SJCRH30 (cell line): ENCODE results near the gene CSTB. TPM values are rescaled to one million over a fixed set of nuclear protein-coding genes. Genes with fewer than 3 reads are reported as not detected.
A peak's percentile ranks its signal among the peaks of the same experiment; 100 is the strongest.

Experiments
- DNase-seq, 2 experiments: peaks; one replicate each; pipeline ENCODE4 v3.0.0-alpha.2; 2015 to 2020
- H3K27ac ChIP-seq: fragments of 250-450 bp; sonication (Bioruptor Pico); 2 replicates; pipeline ENCODE4 v1.5.1; 2020; ENCODE audit warnings: mild to moderate bottlenecking, moderate library complexity
- H3K27me3 ChIP-seq: fragments of 250-450 bp; sonication (Bioruptor Pico); 2 replicates; pipeline ENCODE4 v1.5.1; 2020; ENCODE audit warnings: mild to moderate bottlenecking, moderate library complexity
- H3K36me3 ChIP-seq: fragments of 250-450 bp; sonication (Bioruptor Pico); 2 replicates; pipeline ENCODE4 v1.5.1; 2020; ENCODE audit warnings: mild to moderate bottlenecking, moderate library complexity
- H3K4me1 ChIP-seq: fragments of 250-450 bp; sonication (Bioruptor Pico); 2 replicates; pipeline ENCODE4 v1.5.1; 2020; ENCODE audit warnings: mild to moderate bottlenecking, moderate library complexity
- H3K4me3 ChIP-seq: fragments of 250-450 bp; sonication (Bioruptor Pico); 2 replicates; pipeline ENCODE4 v1.5.1; 2020; ENCODE audit warnings: mild to moderate bottlenecking, moderate library complexity
- H3K9me3 ChIP-seq: fragments of 250-450 bp; sonication (Bioruptor Pico); replicated peaks from 2 replicates; pipeline ENCODE4 v1.5.1; 2020; ENCODE audit warnings: mild to moderate bottlenecking, moderate library complexity
- total RNA-seq: library from RNA; depleted of rRNA; stranded (reverse); fragments of >200 nt; shearing (Covaris generic); gene quantifications from 2 replicates; pipeline ENCODE4 v1.2.3, GENCODE V29; 2014

CSTB gene
- total RNA-seq, 1 experiment from 2014 or later, result 18.7 TPM

- no peaks in the 10 kb centered on the region for H3K27me3 ChIP-seq
- peaks cover 37% of the 10 kb centered on the region for H3K36me3 ChIP-seq
- no peaks in the 10 kb centered on the region for H3K9me3 ChIP-seq
- DNase-seq, result no peak
- no peak overlapping the region for H3K4me3 ChIP-seq
- H3K27ac ChIP-seq, result no peak overlapping the region
- no peaks in the 10 kb centered on the region for H3K4me1 ChIP-seq
These were observed 27.6 kb upstream of the CSTB start for GRCh38 chr21:43803558-43804300.

- H3K27me3 ChIP-seq, result no peaks in the 10 kb centered on the region
- peaks cover 45% of the 10 kb centered on the region for H3K36me3 ChIP-seq
- H3K4me3 ChIP-seq, result no peak overlapping the region
These were observed 26.7 kb upstream of the CSTB start for GRCh38 chr21:43802713-43803313.

GRCh38 chr21:43801006-43801783, 25.1 kb upstream of the CSTB start:
- no peaks in the 10 kb centered on the region for H3K9me3 ChIP-seq
- H3K27me3 ChIP-seq, result no peaks in the 10 kb centered on the region
- no peaks in the 10 kb centered on the region for H3K4me1 ChIP-seq
- no peak for DNase-seq
- no peak overlapping the region for H3K4me3 ChIP-seq
- peaks cover 60% of the 10 kb centered on the region for H3K36me3 ChIP-seq
- no peak overlapping the region for H3K27ac ChIP-seq

More at GRCh38 chr21:43802713-43803313, 26.7 kb upstream of the CSTB start:
- DNase-seq, result no peak
- H3K4me1 ChIP-seq, result no peaks in the 10 kb centered on the region
- H3K9me3 ChIP-seq, result no peaks in the 10 kb centered on the region
- H3K27ac ChIP-seq, result no peak overlapping the region

DNA sequence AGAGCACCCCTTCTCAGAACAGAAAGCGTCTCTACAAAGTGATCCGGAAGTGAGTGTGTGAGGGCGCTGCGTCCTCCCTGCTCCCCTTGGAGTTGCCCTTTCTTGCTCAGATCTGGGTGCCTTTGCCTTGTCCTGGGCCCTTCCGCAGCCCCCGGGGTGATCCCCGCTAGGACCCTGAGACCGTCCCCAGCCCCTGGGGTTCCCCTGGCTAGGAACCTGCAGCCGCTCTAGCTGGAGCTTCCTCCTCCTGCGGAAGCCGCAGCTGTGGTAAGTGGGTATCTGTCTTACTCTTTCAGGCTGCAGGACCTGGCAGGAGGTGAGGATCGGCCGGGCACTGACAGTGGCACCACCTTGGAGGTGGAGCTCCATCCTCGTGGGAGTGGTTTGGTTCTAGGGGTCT, 24.5 kb upstream of the CSTB start:
- H3K9me3 ChIP-seq, result no peaks in the 10 kb centered on the region
- no peak for DNase-seq
- H3K4me1 ChIP-seq, result no peaks in the 10 kb centered on the region
- no peak overlapping the region for H3K4me3 ChIP-seq
- H3K27ac ChIP-seq, result no peak overlapping the region
- H3K36me3 ChIP-seq, result peaks cover 62% of the 10 kb centered on the region
- no peaks in the 10 kb centered on the region for H3K27me3 ChIP-seq

GRCh38 chr21:43800124-43800523, 24.0 kb upstream of the CSTB start:
- Histone ChIP-seq H3K4me3 (no peak overlapping the region), H3K4me1 (no peaks in the 10 kb centered on the region), H3K9me3 (no peaks in the 10 kb centered on the region), H3K36me3 (peaks cover 66% of the 10 kb centered on the region), H3K27me3 (no peaks in the 10 kb centered on the region), H3K27ac (no peak overlapping the region)
- no peak for DNase-seq

- no peaks in the 10 kb centered on the region for H3K27me3 ChIP-seq
- H3K9me3 ChIP-seq, result no peaks in the 10 kb centered on the region
- H3K4me1 ChIP-seq, result no peaks in the 10 kb centered on the region
- DNase-seq, result no peak
- no peak overlapping the region for H3K27ac ChIP-seq
- H3K36me3 ChIP-seq, result peaks cover 66% of the 10 kb centered on the region
- H3K4me3 ChIP-seq, result no peak overlapping the region
These were observed 23.3 kb upstream of the CSTB start for GRCh38 chr21:43799301-43799840.

DNA sequence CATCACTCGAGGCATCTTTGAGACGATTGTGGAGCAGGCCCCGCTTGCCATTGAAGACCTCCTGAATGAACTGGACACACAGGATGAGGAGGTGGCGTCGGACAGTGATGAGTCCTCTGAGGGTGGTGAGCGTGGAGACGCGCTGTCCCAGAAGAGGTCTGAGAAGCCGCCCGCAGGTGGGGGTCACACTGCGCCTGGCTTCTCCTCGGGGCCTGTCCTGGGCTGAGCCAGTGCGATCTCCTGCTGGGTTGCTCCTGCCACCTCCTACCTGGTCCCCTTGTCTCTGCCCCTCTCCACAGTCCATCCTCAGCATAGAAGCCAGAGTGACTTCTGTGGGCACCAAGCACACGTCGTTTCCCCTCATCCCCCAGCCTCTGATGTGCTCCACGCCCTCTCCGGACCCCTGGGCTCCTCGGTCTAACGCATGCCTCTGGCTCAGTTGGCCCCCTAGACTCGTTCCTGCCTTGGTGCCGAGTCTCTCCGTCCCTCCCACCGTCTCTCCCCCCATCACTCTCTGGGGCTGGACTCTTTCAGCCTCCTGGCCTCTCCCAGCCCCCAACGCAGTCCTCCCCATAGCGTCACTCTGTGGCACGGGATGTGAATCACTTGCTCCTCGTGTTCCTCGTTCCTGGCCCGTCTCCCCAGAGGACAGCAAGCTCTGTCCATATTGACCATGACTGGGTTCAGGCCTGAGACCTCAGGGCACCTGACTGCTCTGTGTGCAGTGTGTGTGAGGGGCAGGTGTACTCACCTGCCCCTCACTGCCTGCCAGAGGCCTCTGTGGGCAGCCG, 22.0 kb upstream of the CSTB start:
- H3K4me1 ChIP-seq, result no peaks in the 10 kb centered on the region

GRCh38 chr21:43797415-43797814, 21.3 kb upstream of the CSTB start:
- Histone ChIP-seq H3K9me3 (no peaks in the 10 kb centered on the region), H3K36me3 (peaks cover 72% of the 10 kb centered on the region), H3K27me3 (no peaks in the 10 kb centered on the region), H3K27ac (no peak overlapping the region), H3K4me3 (no peak overlapping the region), H3K4me1 (no peaks in the 10 kb centered on the region)
- DNase-seq, result no peak

More for the DNA sequence above, 22.0 kb upstream of the CSTB start:
- H3K27me3 ChIP-seq, result no peaks in the 10 kb centered on the region
- H3K4me3 ChIP-seq, result no peak overlapping the region
- no peak overlapping the region for H3K27ac ChIP-seq
- peaks cover 66% of the 10 kb centered on the region for H3K36me3 ChIP-seq
- DNase-seq, result no peak
- no peaks in the 10 kb centered on the region for H3K9me3 ChIP-seq

- H3K27ac ChIP-seq, result no peak overlapping the region
- H3K27me3 ChIP-seq, result no peaks in the 10 kb centered on the region
- H3K4me1 ChIP-seq, result peaks cover 4% of the 10 kb centered on the region; the same call in 1 of the 2 replicates
- H3K9me3 ChIP-seq, result no peaks in the 10 kb centered on the region
- no peak overlapping the region for H3K4me3 ChIP-seq
- DNase-seq, result no peak
- H3K36me3 ChIP-seq, result peaks cover 64% of the 10 kb centered on the region
These were observed 18.7 kb upstream of the CSTB start for GRCh38 chr21:43794857-43795256.

DNA sequence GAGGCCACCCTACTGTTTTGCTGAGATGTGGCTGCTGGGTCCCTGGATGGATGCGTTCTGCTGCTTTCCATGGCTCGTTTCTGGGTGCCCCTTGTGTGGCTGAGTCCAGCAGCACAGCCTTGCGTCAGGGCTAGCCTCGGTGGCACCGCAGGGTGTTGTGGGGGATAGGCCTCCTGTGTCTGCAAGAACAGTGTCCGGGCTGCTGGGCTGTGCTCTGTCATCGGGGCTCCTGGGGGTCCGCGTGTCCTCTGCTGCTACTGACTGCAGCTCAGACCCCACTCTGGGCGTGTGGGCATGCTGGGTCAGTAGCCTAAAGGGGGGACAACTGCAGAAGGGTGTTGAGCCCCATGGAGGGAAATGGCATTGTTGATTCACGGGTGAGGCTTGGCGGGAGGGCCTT, 18.2 kb upstream of the CSTB start:
- DNase-seq, result no peak
- Histone ChIP-seq H3K4me3 (no peak overlapping the region), H3K4me1 (peaks cover 4% of the 10 kb centered on the region; the same call in 1 of the 2 replicates), H3K27ac (no peak overlapping the region), H3K9me3 (no peaks in the 10 kb centered on the region), H3K27me3 (no peaks in the 10 kb centered on the region), H3K36me3 (peaks cover 63% of the 10 kb centered on the region)

DNA sequence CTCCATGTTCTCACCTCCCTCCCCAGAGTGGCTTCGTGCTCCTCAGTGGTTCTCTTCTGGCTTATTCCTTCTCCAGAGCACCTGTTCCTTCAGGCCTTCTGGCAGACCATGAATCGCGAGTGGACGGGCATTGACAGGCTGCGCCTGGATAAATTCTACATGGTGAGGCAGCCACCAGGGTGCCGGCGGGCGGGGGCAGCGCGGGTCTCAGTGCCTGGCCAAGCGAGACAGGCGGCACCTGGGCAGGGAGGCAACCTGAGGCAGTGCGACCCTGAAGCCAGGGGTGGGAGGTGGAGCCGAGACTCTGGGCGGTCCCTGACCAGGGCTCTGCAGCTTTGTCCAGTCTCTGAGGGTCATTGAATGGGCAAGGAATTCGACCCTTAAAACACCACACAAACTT, 17.1 kb upstream of the CSTB start:
- DNase-seq, result no peak
- H3K4me1 ChIP-seq, result peaks cover 4% of the 10 kb centered on the region; the same call in 1 of the 2 replicates
- no peak overlapping the region for H3K27ac ChIP-seq
- H3K4me3 ChIP-seq, result no peak overlapping the region
- H3K27me3 ChIP-seq, result no peaks in the 10 kb centered on the region
- peaks cover 59% of the 10 kb centered on the region for H3K36me3 ChIP-seq
- no peaks in the 10 kb centered on the region for H3K9me3 ChIP-seq

DNA sequence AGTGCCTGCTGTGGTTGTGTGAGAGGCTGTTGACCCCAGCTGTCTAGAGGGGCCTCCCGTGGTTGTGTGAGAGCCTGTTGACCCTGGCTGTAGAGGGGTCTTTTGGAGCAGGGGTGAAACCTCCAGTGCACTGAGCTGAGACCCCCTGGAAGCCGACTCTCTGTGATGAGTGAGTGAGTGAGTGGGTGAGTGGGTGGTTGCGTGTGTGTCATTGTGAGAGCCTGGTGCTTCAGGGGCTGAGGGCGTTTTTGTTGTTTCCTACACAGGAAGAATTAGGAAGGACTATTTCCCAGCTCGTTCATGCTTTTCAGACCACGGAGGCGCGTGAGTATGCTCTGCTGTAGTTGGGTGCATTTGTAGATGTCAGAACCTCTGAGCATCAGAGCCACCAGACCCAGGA, 16.3 kb upstream of the CSTB start:
- no peaks in the 10 kb centered on the region for H3K9me3 ChIP-seq
- H3K4me1 ChIP-seq, result peaks cover 4% of the 10 kb centered on the region; the same call in 1 of the 2 replicates
- H3K36me3 ChIP-seq, result peaks cover 50% of the 10 kb centered on the region
- H3K4me3 ChIP-seq, result no peak overlapping the region
- DNase-seq, result no peak
- no peak overlapping the region for H3K27ac ChIP-seq
- no peaks in the 10 kb centered on the region for H3K27me3 ChIP-seq

DNA sequence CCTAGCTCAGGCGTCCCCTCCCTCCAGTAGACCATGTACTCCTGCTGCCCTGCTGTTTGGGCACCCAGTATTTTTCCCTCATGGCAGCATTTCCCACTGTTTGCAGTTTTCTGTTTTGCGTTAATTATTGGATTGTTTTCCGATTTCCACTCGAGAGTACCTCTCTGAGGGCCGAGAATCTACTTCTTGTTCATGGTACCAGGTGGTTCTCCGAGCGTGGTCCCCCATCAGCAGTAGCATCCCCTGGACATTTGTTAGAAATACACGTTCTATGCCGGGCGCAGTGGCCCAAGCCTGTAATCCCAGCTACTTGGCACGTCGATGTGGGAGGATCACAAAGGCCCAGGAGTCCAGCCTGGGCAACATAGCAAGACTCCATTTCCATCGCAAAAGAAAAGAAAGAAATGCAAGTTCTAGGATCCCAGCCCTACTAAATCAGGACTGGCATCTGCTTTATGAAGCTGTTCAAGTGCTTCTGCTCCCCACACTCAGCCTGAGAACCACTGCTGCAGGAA, 14.0 kb upstream of the CSTB start:
- peak overlapping the region; percentile 87 for H3K4me3 ChIP-seq
- no peaks in the 10 kb centered on the region for H3K9me3 ChIP-seq
- no peak for DNase-seq
- peak overlapping the region; percentile 44; the same call in 1 of the 2 replicates for H3K27ac ChIP-seq
- H3K36me3 ChIP-seq, result peaks cover 34% of the 10 kb centered on the region
- H3K27me3 ChIP-seq, result no peaks in the 10 kb centered on the region
- H3K4me1 ChIP-seq, result peaks cover 4% of the 10 kb centered on the region; the same call in 1 of the 2 replicates
